SK-N-SH treated with all-trans-retinoic acid at 6 μM for 48 hours (cell line): ENCODE measurements around the gene ZSCAN18.

Experiments used
- CREB5 ChIP-seq: fragments of 250-450 bp; sonication (Bioruptor Pico); IDR thresholded peaks from 2 replicates; pipeline ENCODE4 v1.5.1; 2020; ENCODE audit warnings: low read depth, mild to moderate bottlenecking, moderate library complexity
- PATZ1 ChIP-seq: fragments of 250-450 bp; sonication (Bioruptor Pico); IDR thresholded peaks from 2 replicates; pipeline ENCODE4 v1.8.0; 2020; ENCODE audit warnings: mild to moderate bottlenecking, moderate library complexity, borderline replicate concordance
- ZC3H10 ChIP-seq: fragments of 250-450 bp; sonication (Bioruptor Pico); IDR thresholded peaks from 2 replicates; pipeline ENCODE4 v1.5.1; 2021; ENCODE audit warnings: mild to moderate bottlenecking, moderate library complexity

GRCh38 chr19:58058467-58058866 lies 39.6 kb downstream of the ZSCAN18 start:
- TF ChIP-seq CREB5 (CRISPR knock-in tag): no peak
- no peak for TF ChIP-seq PATZ1
- TF ChIP-seq ZC3H10 (CRISPR knock-in tag): no peak
